Panc1 (cell line): ENCODE data around the gene AUP1.

Source experiments
- POLR2AphosphoS5 ChIP-seq: IDR thresholded peaks from 2 replicates; pipeline ENCODE4 v1.6.1; 2012; ENCODE audit warnings: mild to moderate bottlenecking, low read depth, low read length, moderate library complexity
- TF ChIP-seq, protein P1 (sequence below): fragments of 450-650 bp; IDR thresholded peaks from 2 replicates; pipeline ENCODE4 v1.5.1; 2017; ENCODE audit warnings: mild to moderate bottlenecking

DNA sequence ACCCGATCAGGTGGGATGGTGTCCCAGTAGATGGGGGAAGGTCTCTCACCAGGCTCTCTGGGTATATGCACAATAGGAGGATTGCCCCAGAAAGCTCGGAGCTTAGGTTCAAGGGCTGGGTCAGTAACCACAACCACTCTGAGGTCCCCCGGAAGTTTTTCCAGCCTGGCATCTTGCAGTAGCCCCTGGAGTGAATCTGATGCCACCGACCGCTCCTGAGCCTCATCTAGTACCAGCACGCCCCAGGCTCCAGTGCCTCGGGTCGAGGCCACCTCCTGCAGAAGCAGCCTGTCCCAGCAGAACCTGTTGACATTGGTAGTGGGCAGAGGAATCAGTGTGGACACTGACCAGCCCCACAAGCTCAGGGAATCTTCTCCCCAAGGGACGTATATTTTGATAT is 5.5 kb downstream of the AUP1 start:
- TF ChIP-seq, protein P1, sequence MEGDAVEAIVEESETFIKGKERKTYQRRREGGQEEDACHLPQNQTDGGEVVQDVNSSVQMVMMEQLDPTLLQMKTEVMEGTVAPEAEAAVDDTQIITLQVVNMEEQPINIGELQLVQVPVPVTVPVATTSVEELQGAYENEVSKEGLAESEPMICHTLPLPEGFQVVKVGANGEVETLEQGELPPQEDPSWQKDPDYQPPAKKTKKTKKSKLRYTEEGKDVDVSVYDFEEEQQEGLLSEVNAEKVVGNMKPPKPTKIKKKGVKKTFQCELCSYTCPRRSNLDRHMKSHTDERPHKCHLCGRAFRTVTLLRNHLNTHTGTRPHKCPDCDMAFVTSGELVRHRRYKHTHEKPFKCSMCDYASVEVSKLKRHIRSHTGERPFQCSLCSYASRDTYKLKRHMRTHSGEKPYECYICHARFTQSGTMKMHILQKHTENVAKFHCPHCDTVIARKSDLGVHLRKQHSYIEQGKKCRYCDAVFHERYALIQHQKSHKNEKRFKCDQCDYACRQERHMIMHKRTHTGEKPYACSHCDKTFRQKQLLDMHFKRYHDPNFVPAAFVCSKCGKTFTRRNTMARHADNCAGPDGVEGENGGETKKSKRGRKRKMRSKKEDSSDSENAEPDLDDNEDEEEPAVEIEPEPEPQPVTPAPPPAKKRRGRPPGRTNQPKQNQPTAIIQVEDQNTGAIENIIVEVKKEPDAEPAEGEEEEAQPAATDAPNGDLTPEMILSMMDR, result no peak
- TF ChIP-seq POLR2AphosphoS5, result no peak
